ENCODE data around the gene NYAP1. TPM values are rescaled to one million over a fixed set of nuclear protein-coding genes. Genes with fewer than 3 reads are reported as not detected.
A peak's percentile ranks its signal among the peaks of the same experiment; 100 is the strongest.
"Not testable (repeated sequence)": the region's sequence is repeated elsewhere in the genome, so short reads cannot be mapped to it uniquely, and the experiment has no call there.

NYAP1 gene
- total RNA-seq, 6 experiments from 2014 or later, result 0.50 to 0.99 (median 0.86) TPM

DNA sequence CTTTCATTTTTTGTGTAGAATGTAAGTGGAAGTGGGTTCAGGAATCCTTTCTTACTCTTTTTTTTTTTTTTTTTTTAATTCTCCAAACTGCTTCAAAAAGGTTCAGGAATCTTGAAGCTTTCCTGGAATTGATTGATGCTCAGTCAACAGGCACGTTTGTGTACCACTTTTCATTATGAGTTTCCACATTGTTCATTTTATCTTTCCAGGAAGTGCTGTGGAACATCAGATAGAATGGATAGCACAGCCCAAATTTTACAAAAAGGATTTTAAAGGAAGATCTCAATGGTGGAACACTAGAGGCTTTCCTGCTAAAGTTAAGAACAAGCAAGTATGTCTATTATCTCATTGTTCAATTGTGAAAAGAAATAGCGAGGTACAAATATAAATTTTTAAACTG, 45.6 kb upstream of the NYAP1 start:
- H3K27ac Mint-ChIP-seq, result peak overlapping the region; percentile 63
- DNase-seq, result no peak
- H3K4me3 Mint-ChIP-seq, result no peak overlapping the region
- H3K27me3 Mint-ChIP-seq (ENCODE audit: insufficient read depth), result peaks cover 8% of the 10 kb centered on the region
- H3K4me1 Mint-ChIP-seq (ENCODE audit: low read depth), result peaks cover 48% of the 10 kb centered on the region
- TF ChIP-seq, protein P1, sequence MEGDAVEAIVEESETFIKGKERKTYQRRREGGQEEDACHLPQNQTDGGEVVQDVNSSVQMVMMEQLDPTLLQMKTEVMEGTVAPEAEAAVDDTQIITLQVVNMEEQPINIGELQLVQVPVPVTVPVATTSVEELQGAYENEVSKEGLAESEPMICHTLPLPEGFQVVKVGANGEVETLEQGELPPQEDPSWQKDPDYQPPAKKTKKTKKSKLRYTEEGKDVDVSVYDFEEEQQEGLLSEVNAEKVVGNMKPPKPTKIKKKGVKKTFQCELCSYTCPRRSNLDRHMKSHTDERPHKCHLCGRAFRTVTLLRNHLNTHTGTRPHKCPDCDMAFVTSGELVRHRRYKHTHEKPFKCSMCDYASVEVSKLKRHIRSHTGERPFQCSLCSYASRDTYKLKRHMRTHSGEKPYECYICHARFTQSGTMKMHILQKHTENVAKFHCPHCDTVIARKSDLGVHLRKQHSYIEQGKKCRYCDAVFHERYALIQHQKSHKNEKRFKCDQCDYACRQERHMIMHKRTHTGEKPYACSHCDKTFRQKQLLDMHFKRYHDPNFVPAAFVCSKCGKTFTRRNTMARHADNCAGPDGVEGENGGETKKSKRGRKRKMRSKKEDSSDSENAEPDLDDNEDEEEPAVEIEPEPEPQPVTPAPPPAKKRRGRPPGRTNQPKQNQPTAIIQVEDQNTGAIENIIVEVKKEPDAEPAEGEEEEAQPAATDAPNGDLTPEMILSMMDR (IDR thresholded peaks at IDR 0.05), result no peak
- peaks cover 20% of the 10 kb centered on the region for H3K36me3 Mint-ChIP-seq (ENCODE audit: low read depth)
- H3K9me3 Mint-ChIP-seq, result no peaks in the 10 kb centered on the region

DNA sequence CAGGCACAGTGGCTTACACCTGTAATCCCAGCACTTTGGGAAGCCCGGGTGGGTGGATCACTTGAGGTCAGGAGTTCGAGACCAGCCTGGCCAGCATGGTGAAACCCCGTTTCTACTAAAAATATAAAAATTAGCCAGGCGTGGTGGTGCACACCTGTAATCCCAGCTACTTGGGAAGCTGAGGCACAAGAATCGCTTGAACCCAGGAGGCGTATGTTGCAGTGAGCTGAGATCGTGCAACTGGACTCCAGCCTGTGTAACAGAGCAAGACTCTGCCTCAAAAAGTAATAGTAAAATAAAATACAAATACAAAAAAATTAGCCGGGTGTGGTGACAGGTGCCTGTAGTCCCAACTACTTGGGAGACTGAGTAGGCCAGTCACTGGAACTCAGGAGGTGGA, 45.0 kb upstream of the NYAP1 start:
- not testable (repeated sequence) for H3K9me3 Mint-ChIP-seq; DNase-seq; H3K27me3 Mint-ChIP-seq (ENCODE audit: insufficient read depth); H3K4me3 Mint-ChIP-seq
- peak overlapping the region; percentile 96 for H3K27ac Mint-ChIP-seq
- H3K36me3 Mint-ChIP-seq (ENCODE audit: low read depth), result peaks cover 16% of the 10 kb centered on the region
- peaks cover 49% of the 10 kb centered on the region for H3K4me1 Mint-ChIP-seq (ENCODE audit: low read depth)

DNA sequence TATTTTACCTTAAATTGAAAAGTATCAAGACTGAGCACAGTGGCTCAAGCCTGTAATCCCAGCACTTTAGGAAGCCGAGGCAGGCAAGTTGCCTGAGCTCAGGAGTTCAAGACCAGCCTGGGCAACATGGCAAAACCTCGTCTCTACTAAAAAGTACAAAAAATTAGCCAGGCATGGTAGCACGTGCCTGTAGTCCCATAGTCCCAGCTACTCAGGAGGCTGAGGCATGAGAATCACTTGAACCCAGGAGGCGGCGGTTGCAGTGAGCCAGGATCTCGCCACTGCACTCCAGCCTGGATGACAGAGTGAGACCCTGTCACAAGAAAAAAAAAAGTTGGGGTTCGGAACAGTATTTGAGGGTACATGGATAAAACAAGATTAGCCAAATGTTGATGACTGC, 44.5 kb upstream of the NYAP1 start:
- H3K27ac Mint-ChIP-seq, result peak overlapping the region; percentile 96
- H3K27me3 Mint-ChIP-seq (ENCODE audit: insufficient read depth); H3K9me3 Mint-ChIP-seq; DNase-seq: not testable (repeated sequence)
- H3K36me3 Mint-ChIP-seq (ENCODE audit: low read depth), result peaks cover 11% of the 10 kb centered on the region
- H3K4me3 Mint-ChIP-seq, result peak overlapping the region; percentile 68
- H3K4me1 Mint-ChIP-seq (ENCODE audit: low read depth), result peaks cover 49% of the 10 kb centered on the region

DNA sequence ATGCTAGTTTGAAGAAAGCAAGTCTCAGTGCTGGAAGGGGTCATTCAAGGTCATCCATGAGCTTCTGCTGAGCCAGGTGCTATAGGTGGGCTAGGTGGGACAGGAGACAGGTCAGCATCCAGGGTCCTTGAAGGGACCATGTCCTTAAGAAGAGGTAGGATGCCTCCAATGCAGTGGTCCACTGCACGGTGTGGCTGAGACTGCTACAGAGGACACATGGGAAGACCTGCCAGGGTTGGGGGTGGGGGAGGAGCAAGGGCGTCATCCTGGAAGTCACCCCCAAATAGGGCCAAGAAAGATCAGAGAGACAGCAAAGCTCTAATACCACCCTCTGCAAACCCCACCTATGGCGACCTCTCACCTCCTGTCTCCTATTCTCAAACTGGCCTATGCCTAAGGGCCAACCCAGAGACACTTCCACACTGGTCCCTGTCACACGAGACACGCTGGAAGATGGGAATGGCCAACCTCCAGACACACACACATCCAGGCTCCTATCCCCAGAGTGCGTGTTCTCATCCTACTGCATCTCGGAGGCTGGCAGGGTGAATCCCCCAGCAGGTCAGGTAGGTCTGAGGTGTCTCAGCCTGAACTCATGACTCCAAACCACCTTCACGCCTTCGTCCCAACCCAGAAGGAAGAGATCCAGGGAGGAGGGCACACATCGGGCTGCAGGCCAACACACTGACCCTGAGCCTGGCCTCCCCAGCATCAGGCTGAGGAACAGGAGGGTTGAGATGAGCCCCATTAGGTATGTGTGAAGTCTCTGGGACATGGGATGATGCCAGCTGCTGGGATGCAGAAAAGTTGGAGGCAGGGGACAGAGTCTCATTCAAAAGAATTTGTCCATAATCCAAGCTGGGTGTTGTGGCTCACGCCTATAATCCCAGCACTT, 41.8 kb upstream of the NYAP1 start:
- TF ChIP-seq, protein P1 (IDR thresholded peaks at IDR 0.05), result no peak
- H3K36me3 Mint-ChIP-seq (ENCODE audit: low read depth), result no peaks in the 10 kb centered on the region
- H3K4me3 Mint-ChIP-seq, result no peak overlapping the region
- H3K4me1 Mint-ChIP-seq (ENCODE audit: low read depth), result peaks cover 57% of the 10 kb centered on the region
- peaks cover 7% of the 10 kb centered on the region; the same call in 1 of the 2 replicates for H3K27me3 Mint-ChIP-seq (ENCODE audit: insufficient read depth)
- DNase-seq, result no peak
- no peaks in the 10 kb centered on the region for H3K9me3 Mint-ChIP-seq
- peak overlapping the region; percentile 54 for H3K27ac Mint-ChIP-seq

DNA sequence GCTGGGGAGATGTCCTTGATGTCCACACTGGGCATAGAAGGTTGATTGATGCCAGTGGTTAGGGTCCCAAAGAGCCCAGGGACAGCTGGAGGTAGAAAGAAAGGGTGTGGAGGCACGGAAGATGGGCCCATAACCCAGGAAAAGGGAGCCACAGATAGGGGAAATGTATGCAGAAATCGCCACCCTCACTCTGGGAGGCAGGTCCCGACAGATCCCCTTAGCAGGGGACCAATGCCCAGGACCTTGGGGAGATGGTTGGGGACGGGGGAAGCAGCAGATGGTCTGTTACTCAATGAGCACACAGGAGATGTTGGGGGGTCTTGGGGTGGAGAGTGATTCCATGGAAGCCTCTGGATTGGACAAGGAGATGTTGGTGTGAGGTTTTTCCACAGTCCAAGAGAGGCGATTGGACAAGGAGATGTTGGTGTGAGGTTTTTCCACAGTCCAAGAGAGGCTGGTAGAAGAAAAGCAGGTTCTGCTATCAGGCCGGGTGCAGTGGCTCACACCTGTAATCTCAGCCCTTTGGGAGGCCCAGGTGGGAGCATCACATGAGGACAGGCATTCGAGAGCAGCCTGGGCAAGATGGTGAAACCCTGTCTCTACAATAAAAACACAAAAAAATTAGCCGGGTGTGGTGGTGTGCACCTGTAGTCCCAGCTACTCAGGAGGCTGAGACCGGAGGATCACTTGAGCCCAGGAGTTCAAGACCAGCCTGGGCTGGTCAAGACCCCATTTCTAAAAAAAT, 40.5 kb upstream of the NYAP1 start:
- no peak for DNase-seq
- H3K36me3 Mint-ChIP-seq (ENCODE audit: low read depth), result no peaks in the 10 kb centered on the region
- no peak overlapping the region; the same call in 1 of the 2 replicates for H3K4me3 Mint-ChIP-seq
- TF ChIP-seq, protein P1 (IDR thresholded peaks at IDR 0.05), result no peak
- peak overlapping the region; percentile 91 for H3K27ac Mint-ChIP-seq
- H3K27me3 Mint-ChIP-seq (ENCODE audit: insufficient read depth), result peaks cover 7% of the 10 kb centered on the region; the same call in 1 of the 2 replicates
- peaks cover 54% of the 10 kb centered on the region for H3K4me1 Mint-ChIP-seq (ENCODE audit: low read depth)
- no peaks in the 10 kb centered on the region for H3K9me3 Mint-ChIP-seq

DNA sequence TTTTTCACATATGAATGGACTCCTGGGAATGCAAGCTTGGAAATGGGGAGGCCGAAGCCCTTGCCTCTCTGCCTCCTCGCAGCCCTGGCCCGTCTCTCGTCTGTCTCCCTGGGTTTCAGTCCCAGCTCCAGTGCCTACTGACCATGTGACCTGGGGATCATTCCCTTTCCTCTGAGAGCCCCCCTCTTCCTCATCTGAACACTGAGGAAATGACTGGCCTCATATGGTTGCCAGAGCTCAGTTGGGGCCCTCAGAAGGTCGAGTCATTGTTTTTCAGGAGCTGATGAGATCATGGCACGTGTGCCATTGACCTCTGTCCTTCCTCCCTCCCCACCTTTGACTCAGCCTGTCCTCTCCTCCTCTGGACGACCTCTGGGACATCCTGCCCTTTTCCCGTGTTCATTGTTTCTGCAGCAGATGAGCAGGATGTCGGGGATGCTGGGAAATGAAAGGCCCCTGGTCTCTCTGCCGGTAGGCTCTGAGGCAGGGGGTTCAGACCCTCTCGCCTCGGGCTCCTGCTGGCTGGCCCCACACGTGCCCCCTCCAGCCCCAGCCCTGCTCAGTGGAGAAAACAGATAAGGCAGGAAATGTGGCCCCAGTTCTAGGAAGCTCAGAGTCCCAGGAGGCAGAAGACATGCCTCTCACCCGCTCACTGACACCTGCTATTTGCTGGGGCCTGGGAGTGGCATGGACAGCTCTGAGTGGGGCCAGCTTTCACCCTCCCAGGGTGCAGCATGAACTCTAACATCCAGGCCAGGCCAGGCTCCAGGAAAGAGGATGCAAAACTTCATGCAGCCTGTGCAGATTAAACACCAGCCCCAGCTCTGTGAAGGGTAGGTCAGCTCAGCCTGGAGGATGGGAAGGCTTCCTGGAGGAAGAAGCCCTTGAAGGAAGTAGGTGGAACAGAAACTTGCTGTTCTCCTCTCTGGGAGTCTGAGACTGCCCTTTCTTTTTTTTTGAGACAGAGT, 39.1 kb upstream of the NYAP1 start:
- peak; percentile 47 for DNase-seq
- Mint-ChIP-seq H3K4me1 (ENCODE audit: low read depth) (peaks cover 44% of the 10 kb centered on the region), H3K36me3 (ENCODE audit: low read depth) (no peaks in the 10 kb centered on the region), H3K9me3 (no peaks in the 10 kb centered on the region), H3K27ac (peak overlapping the region; percentile 91), H3K4me3 (peak overlapping the region; percentile 4), H3K27me3 (ENCODE audit: insufficient read depth) (peaks cover 7% of the 10 kb centered on the region; the same call in 1 of the 2 replicates)
- TF ChIP-seq, protein P1 (IDR thresholded peaks at IDR 0.05), result no peak

Measured in HFFc6 (cell line).